Measurements from ENCODE around the gene COQ10B. TPM values are rescaled to one million over a fixed set of nuclear protein-coding genes. Genes with fewer than 3 reads are reported as not detected.
A peak's percentile ranks its signal among the peaks of the same experiment; 100 is the strongest.

Gene COQ10B
- 49.0 and 69.5 TPM in 2 replicates for total RNA-seq

DNA sequence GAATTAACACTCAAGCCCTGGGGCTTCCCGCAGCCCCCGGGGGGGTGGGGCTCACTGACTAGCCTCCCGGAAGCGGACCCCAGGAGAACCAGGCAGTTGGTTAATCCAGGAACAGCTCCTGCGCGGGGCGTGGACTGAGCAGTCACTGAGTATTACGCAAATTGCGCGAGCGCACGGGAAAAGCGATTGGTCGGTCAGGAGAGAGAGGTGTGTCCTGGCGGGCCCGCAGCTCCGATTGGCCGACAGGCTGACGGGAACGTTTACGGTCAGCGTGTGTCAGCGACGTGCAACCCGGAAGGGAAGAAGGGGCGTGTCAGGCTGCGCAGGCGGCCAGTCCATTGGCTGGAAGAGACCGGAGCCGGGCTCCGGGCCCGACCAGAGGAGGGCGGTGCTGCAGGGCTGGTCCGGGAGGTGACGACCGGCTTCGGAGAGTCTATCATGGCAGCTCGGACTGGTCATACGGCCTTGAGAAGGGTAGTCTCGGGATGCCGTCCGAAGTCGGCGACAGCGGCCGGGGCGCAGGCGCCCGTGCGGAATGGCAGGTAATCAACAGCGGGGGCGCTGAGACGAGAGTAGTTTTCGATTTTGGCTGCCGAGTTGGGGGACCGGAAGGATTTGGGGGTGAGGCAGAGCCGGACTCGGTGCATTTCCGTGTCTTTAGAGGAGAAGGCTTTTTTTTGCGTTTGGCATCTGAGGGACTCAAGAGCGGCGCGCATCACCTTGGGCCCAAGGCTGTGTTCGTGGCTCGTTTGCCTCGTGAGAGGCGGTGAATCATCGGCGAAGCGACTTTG, at the start of gene COQ10B:
Gene COQ10B (plus strand): TSS at position 430 of the 791 bp plus-strand sequence. CDS start 9 bp downstream, at position 439.
- peak; percentile 100 for DNase-seq (ENCODE audit: low read depth)
- peak within 1 kb of the TSS; percentile 100 for H3K4me3 ChIP-seq (ENCODE audit: low read depth, low read length)
- TF ChIP-seq, protein P1, sequence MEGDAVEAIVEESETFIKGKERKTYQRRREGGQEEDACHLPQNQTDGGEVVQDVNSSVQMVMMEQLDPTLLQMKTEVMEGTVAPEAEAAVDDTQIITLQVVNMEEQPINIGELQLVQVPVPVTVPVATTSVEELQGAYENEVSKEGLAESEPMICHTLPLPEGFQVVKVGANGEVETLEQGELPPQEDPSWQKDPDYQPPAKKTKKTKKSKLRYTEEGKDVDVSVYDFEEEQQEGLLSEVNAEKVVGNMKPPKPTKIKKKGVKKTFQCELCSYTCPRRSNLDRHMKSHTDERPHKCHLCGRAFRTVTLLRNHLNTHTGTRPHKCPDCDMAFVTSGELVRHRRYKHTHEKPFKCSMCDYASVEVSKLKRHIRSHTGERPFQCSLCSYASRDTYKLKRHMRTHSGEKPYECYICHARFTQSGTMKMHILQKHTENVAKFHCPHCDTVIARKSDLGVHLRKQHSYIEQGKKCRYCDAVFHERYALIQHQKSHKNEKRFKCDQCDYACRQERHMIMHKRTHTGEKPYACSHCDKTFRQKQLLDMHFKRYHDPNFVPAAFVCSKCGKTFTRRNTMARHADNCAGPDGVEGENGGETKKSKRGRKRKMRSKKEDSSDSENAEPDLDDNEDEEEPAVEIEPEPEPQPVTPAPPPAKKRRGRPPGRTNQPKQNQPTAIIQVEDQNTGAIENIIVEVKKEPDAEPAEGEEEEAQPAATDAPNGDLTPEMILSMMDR (IDR thresholded peaks at IDR 0.05; ENCODE audit: insufficient read depth, low read depth, low read length) = peak; percentile 26

DNA sequence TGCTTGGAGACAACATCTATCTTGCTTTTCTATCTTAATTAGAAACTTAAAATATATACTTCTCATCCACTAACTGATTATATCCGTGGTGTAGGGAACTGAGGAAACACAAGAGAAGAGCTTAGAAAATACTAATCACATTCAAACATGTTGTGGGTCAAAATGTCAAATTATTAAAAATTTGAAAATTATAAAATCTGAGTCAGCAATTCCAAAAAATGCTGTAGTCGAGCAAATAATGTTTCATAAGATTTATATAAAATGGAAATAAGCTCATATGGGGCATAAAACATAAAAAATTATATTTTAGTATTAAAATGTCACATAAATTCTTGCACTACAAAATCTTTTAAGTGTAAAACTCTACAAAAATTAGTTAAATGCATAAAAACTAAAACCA, 47.8 kb upstream of the COQ10B start:
- no peak overlapping the region for H3K4me3 ChIP-seq (ENCODE audit: low read depth, low read length)
- TF ChIP-seq, protein P1 (IDR thresholded peaks at IDR 0.05; ENCODE audit: insufficient read depth, low read depth, low read length) = no peak
- no peak for DNase-seq (ENCODE audit: low read depth)

DNA sequence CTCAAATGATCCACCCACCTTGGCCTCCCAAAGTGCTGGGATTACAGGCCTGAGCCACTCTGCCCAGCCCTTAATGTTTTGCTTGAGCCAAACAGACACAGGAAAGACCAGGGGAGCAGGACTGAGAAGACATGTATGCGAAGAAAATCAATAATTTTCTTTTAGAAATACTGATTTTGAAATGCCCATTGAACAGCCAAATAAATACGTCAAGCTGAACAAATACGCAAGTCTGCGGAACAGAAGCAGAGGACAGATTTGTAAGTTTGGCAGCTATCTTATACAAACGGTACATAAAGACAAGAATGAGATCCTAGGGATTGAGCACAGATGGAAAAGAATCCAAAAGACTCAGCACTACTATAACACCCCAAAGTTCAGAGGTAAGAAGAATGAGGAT, 39.3 kb upstream of the COQ10B start:
- H3K4me3 ChIP-seq (ENCODE audit: low read depth, low read length) = no peak overlapping the region

DNA sequence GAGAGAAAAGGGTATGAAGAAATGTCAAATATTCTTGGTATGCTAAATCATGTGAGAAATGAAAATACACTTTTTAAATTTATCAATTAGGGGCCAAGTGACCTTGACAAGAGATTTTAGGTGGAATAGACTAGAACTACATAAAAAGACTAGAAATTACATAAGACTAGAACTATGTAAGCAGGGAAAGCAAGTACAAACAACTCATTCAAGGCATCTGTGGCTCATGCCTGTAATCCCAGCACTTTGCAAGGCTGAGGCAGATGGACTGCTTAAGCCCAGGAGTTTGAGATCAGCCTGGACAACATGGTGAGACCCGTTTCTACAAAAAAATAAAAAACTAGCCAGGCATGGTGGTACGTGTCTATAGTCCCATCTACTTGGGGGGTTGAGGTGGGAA, 38.8 kb upstream of the COQ10B start:
- DNase-seq (ENCODE audit: low read depth) = no peak
- no peak overlapping the region for H3K4me3 ChIP-seq (ENCODE audit: low read depth, low read length)
- TF ChIP-seq, protein P1 (IDR thresholded peaks at IDR 0.05; ENCODE audit: insufficient read depth, low read depth, low read length) = no peak

More for the DNA sequence above, 39.3 kb upstream of the COQ10B start:
- TF ChIP-seq, protein P1 (IDR thresholded peaks at IDR 0.05; ENCODE audit: insufficient read depth, low read depth, low read length) = no peak
- no peak for DNase-seq (ENCODE audit: low read depth)

GRCh38 chr2:197416268-197416667, 37.1 kb upstream of the COQ10B start:
- H3K4me3 ChIP-seq (ENCODE audit: low read depth, low read length) = no peak overlapping the region
- TF ChIP-seq, protein P1 (IDR thresholded peaks at IDR 0.05; ENCODE audit: insufficient read depth, low read depth, low read length) = no peak
- DNase-seq (ENCODE audit: low read depth) = no peak

- TF ChIP-seq, protein P1 (IDR thresholded peaks at IDR 0.05; ENCODE audit: insufficient read depth, low read depth, low read length) = no peak
- DNase-seq (ENCODE audit: low read depth) = no peak
- H3K4me3 ChIP-seq (ENCODE audit: low read depth, low read length) = no peak overlapping the region
Measured at GRCh38 chr2:197419438-197419837, 33.9 kb upstream of the COQ10B start.

All from fibroblast of villous mesenchyme (primary cell).